Left ventricle myocardium inferior (tissue), 1 donor: ENCODE measurements around the gene GFI1. TPM values are rescaled to one million over a fixed set of nuclear protein-coding genes. Genes with fewer than 3 reads are reported as not detected.

ENCODE experiments used
- DNase-seq: peaks from one replicate; pipeline ENCODE4 v3.0.0-alpha.2; 2020
- H3K27ac ChIP-seq: fragments of 200-600 bp; replicated peaks from 2 replicates; pipeline ENCODE4 v1.8.0; 2021
- H3K27me3 ChIP-seq: fragments of 200-600 bp; 2 replicates; pipeline ENCODE4 v1.8.0; 2021; ENCODE audit warnings: low read depth
- H3K36me3 ChIP-seq: fragments of 200-600 bp; 2 replicates; pipeline ENCODE4 v1.8.0; 2021
- H3K4me1 ChIP-seq: fragments of 200-600 bp; 2 replicates; pipeline ENCODE4 v1.8.0; 2021
- H3K4me3 ChIP-seq: fragments of 200-600 bp; 2 replicates; pipeline ENCODE4 v1.8.0; 2021; ENCODE audit warnings: mild to moderate bottlenecking, moderate library complexity
- H3K9me3 ChIP-seq: fragments of 200-600 bp; replicated peaks from 2 replicates; pipeline ENCODE4 v1.8.0; 2021
- intact Hi-C: fragments of 100-400 bp; cut with micrococcal nuclease; formaldehyde crosslinking; loops from one replicate; pipeline ENCODE4 v1.11.0; 2022
- total RNA-seq: library from RNA; stranded (reverse); fragmentation: NEBNext Ultra II Directional; extraction: Animal tissue kit (Norgen Biotek cat#: 25700); gene quantifications from one replicate; pipeline ENCODE4 v1.2.1, GENCODE V29; 2021
- TF ChIP-seq, protein P1 (sequence below): fragments of 200-600 bp; IDR thresholded peaks from 2 replicates; pipeline ENCODE4 v1.8.0; 2021; ENCODE audit warnings: antibody characterized with exemption, mild to moderate bottlenecking, borderline replicate concordance
- donor health status: DM: no; HTN: yes; CAD: no; lungs with severe emphysema.

Gene GFI1
- total RNA-seq, 1 donor from 2014 or later, result 0.25 TPM

DNA sequence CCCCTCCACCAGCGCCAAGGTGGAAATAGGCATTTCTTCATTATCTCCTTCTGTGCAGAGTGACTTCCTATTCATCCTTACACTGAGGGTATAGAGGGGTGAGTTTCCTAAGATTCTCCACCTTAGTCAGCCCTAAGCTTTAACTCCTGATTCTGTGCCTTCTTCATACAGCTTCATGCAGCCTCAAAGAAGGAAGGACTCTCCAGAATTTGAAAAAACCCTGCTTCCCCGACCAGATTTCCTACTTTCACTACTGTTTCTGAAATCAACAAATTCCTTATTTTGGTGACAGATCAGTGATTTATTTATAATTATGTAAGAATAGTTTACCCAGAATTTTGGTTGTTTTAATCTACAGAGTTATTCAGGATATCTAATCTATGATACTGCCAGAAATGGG is 28.6 kb downstream of the GFI1 start:
- no peaks in the 10 kb centered on the region for H3K36me3 ChIP-seq
- TF ChIP-seq, protein P1, sequence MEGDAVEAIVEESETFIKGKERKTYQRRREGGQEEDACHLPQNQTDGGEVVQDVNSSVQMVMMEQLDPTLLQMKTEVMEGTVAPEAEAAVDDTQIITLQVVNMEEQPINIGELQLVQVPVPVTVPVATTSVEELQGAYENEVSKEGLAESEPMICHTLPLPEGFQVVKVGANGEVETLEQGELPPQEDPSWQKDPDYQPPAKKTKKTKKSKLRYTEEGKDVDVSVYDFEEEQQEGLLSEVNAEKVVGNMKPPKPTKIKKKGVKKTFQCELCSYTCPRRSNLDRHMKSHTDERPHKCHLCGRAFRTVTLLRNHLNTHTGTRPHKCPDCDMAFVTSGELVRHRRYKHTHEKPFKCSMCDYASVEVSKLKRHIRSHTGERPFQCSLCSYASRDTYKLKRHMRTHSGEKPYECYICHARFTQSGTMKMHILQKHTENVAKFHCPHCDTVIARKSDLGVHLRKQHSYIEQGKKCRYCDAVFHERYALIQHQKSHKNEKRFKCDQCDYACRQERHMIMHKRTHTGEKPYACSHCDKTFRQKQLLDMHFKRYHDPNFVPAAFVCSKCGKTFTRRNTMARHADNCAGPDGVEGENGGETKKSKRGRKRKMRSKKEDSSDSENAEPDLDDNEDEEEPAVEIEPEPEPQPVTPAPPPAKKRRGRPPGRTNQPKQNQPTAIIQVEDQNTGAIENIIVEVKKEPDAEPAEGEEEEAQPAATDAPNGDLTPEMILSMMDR, result no peak
- no peaks in the 10 kb centered on the region for H3K4me1 ChIP-seq
- H3K27me3 ChIP-seq, result no peaks in the 10 kb centered on the region
- intact Hi-C loops, result no loop called here
- DNase-seq, result no peak
- no peak overlapping the region for H3K27ac ChIP-seq
- H3K9me3 ChIP-seq, result no peaks in the 10 kb centered on the region
- H3K4me3 ChIP-seq, result no peak overlapping the region

DNA sequence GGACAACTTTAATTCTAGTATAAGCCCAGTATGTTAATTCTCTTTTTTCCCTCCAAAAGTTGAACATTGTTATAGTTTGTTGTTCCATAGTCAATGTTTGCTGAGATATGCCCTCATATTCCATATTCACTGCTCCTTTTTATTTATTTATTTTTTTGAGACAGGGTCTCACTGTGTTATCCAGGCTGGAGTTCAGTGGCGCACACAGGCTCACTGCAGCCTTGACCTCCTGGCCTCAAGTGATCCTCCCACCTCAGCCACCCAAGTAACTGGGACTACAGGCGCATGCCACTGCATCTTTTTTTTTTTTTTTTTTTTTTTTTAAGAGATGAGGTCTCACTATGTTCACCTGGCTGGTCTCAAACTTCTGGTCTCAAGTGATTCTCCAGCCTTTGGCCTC is 38.7 kb downstream of the GFI1 start:
- no peak for DNase-seq
- H3K4me1 ChIP-seq, result no peaks in the 10 kb centered on the region
- peaks cover 15% of the 10 kb centered on the region for H3K9me3 ChIP-seq
- peaks cover 19% of the 10 kb centered on the region for H3K27me3 ChIP-seq
- no peaks in the 10 kb centered on the region for H3K36me3 ChIP-seq
- intact Hi-C loops, result no loop called here
- no peak overlapping the region for H3K27ac ChIP-seq
- no peak overlapping the region for H3K4me3 ChIP-seq
- TF ChIP-seq, protein P1, result no peak

DNA sequence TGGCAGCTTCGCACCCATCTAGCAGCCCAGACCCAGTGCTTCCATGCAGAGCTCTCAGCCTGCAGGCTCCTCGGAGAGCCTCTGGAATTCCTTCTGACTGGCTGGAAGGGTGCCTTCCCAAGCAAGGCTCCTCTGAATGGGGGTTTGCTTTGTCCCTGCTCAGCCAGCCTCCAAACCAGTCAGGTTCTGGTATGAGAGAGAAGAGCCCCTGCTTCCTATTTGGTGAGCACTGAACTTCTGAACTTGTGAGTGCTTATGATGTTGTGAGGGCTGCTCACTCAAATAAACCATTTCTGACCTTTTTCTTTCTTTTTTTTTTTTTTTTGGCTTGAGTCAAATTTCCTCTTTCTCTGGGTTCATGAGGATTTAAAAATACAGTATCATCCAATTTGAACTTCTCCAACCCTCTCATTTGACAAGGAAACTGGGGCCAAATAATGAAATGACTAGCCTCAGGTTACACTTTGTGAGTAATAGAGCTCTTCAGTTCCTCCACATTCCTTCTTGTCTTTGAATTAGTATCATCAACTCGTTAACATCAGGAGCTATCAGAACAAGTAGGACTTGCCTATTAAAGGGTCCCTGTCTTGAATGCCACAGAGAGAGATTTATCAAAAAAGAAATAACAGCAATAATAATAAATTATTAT is 39.6 kb downstream of the GFI1 start:
- Histone ChIP-seq H3K4me1 (no peaks in the 10 kb centered on the region), H3K9me3 (peaks cover 15% of the 10 kb centered on the region), H3K27me3 (peaks cover 17% of the 10 kb centered on the region), H3K27ac (no peak overlapping the region), H3K36me3 (no peaks in the 10 kb centered on the region), H3K4me3 (no peak overlapping the region)
- DNase-seq, result no peak
- intact Hi-C loops, result no loop called here
- TF ChIP-seq, protein P1, result no peak

DNA sequence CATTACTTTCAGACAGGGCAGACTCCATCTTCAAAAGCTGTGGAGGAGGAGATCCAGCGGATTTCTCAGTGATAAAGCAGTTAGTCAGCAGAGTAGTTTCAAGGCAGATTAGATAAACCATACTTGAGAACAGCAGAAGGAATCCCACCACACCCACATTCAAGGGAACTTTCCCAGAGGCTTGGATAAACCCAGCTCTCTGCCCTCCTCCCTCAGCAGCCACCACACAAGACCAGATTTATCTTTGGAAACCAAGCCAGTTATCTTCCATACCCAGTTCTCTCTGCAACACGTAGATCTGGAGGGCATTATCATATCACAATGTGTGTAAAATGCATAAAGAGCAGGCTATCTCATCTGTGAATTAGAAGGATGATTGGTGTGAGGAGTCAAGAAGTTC is 40.2 kb downstream of the GFI1 start:
- Histone ChIP-seq H3K36me3 (no peaks in the 10 kb centered on the region), H3K4me1 (no peaks in the 10 kb centered on the region), H3K9me3 (peaks cover 15% of the 10 kb centered on the region), H3K4me3 (no peak overlapping the region), H3K27me3 (peaks cover 11% of the 10 kb centered on the region), H3K27ac (no peak overlapping the region)
- intact Hi-C loops, result no loop called here
- TF ChIP-seq, protein P1, result no peak
- no peak for DNase-seq

DNA sequence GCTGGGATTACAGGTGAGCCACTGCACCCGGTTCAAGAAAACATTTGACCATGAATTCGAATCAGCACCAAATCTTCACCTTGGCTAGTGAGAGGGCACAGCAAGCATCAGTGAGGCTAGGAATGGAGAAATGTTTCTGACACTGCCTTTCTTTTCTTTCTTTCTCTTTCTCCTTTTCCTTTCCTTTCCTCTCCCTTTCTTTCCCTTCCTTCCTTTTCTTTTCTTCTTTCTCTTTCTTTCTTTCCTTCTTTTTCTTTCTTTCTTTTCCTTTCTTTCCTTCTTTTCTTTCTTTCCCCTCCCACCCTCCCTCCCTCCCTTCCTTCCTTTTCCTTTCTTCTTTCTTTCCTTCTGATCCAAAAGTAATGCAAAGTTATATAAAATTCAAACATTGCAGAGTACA is 40.9 kb downstream of the GFI1 start:
- Histone ChIP-seq H3K36me3 (no peaks in the 10 kb centered on the region), H3K4me3 (no peak overlapping the region), H3K27me3 (peaks cover 8% of the 10 kb centered on the region), H3K4me1 (no peaks in the 10 kb centered on the region), H3K27ac (no peak overlapping the region), H3K9me3 (peaks cover 14% of the 10 kb centered on the region)
- TF ChIP-seq, protein P1, result no peak
- intact Hi-C loops, result no loop called here
- DNase-seq, result no peak

DNA sequence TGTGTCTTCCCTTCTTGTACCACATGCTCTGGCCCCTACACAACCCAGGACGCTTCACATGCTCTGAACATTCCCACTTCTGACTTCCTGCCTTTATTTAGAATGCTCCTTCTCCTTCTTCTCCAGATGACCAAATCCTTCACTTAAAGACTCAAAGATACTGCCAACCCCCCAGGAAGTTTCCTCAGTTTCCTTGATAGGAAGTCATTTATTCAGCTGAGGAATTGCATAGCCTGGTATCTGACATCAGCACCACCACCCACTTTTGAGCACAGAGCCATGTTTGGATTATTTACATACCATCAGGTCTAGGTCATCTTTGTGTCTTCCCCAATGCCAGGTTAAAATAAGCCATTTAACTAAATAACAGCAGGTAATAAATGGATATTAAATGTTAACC is 42.4 kb downstream of the GFI1 start:
- H3K9me3 ChIP-seq, result peaks cover 4% of the 10 kb centered on the region
- no peak overlapping the region for H3K27ac ChIP-seq
- DNase-seq, result no peak
- TF ChIP-seq, protein P1, result no peak
- intact Hi-C loops, result no loop called here
- H3K4me1 ChIP-seq, result no peaks in the 10 kb centered on the region
- no peak overlapping the region for H3K4me3 ChIP-seq
- H3K36me3 ChIP-seq, result no peaks in the 10 kb centered on the region
- H3K27me3 ChIP-seq, result peaks cover 8% of the 10 kb centered on the region
